Measurements from ENCODE around the gene TMEM190. TPM values are rescaled to one million over a fixed set of nuclear protein-coding genes. Genes with fewer than 3 reads are reported as not detected.
"Not testable (repeated sequence)": the region's sequence is repeated elsewhere in the genome, so short reads cannot be mapped to it uniquely, and the experiment has no call there.

Gene TMEM190
- total RNA-seq (not detected in 2 replicates), polyA plus RNA-seq (not detected in 2 replicates), polyA minus RNA-seq (not detected in 2 replicates)
- not detected for total RNA-seq (2013)

DNA sequence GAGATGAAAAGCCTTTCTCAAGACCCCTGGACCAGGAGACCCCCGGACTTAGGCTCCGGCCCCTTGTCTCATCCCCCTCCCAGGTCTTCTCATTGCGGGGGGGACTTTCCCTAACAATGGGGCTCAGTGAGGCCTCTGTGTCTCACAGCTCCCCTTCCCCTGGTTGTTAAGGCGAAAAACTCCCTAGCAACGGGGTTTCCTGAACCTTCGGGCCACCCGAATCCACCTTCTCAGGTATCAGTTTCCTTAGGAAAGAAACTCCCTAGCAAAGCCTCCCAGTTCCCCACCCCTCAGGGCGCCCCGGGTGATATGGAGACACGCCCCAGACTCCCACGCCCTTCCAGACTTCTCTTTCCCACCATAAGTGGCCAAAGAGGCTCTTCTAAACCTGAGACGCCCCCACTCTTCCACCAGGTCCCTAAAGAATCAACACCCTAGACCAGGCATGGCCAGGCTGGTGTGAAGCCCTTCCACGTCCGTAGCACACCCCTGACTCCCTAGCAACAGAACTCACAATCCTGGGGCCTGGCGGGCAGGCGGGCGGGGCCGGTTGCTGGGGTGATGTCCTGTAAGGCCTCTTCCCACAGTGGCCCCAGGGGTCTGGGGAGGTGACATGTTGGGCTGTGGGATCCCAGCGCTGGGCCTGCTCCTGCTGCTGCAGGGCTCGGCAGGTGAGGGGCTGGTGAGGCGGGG is at the start of gene TMEM190:
TSS of gene TMEM190 (plus strand) at position 586 of the 693 bp plus-strand sequence. CDS start at position 614, 28 bp downstream.
- no peak for ATAC-seq (ENCODE audit: low read depth)
- no peak within 1 kb of the TSS for H3K9ac ChIP-seq (ENCODE audit: low read length)
- no peaks in the 10 kb centered on the region for H3K4me1 ChIP-seq (ENCODE audit: control insufficient read depth in 2 of 2, insufficient read depth in 2 of 2, low read length in 2 of 2)
- Mint-ChIP-seq H3K27ac (no peak within 1 kb of the TSS), H3K4me3 (no peak within 1 kb of the TSS), H3K27me3 (peaks cover 19% of the 10 kb centered on the region), H3K4me1 (no peaks in the 10 kb centered on the region), H3K9me3 (ENCODE audit: insufficient read depth) (no peaks in the 10 kb centered on the region)
- intact Hi-C loops (cut with micrococcal nuclease), result no loop called here
- DNase-seq, result no peak
- ChIA-PET CTCF (no interaction called here), POLR2A (interaction anchor here (0.6 kb wide), 1 partner anchor 38 kb away, joined by 3 read pairs; no protein-coding TSS in a partner anchor)
- H3K4me3 ChIP-seq (ENCODE audit: control extremely low read depth in 1 of 5, extremely low read depth in 1 of 5, insufficient read depth in 1 of 5, low read depth in 2 of 5, low read length in 4 of 5), result no peak within 1 kb of the TSS
- no peaks in the 10 kb centered on the region for H4K20me1 ChIP-seq (ENCODE audit: control insufficient read depth, insufficient read depth, low read length, poor library complexity, severe bottlenecking)
- no peak within 1 kb of the TSS for H3K27ac ChIP-seq (ENCODE audit: low read length in 2 of 2)
- peaks cover 0 to 48% (median 17%) of the 10 kb centered on the region in 4 experiments for H3K27me3 ChIP-seq (replicated peaks in 1 of 4; ENCODE audit: control extremely low read depth in 1 of 4, control insufficient read depth in 3 of 4, insufficient read depth in 4 of 4, low read length in 3 of 4)
- H3K36me3 ChIP-seq (replicated peaks in 1 of 2; ENCODE audit: control extremely low read depth in 1 of 2, control insufficient read depth in 1 of 2, extremely low read depth in 1 of 2, insufficient read depth in 2 of 2, low read length in 1 of 2), result no peaks in the 10 kb centered on the region
- 59% methylated on average over 20 of the region's 21 CpGs for WGBS (ENCODE audit: insufficient coverage)
- TF ChIP-seq EZH2 (IDR thresholded peaks at IDR 0.05; ENCODE audit: borderline replicate concordance, insufficient read depth, low read depth, low read length, poor library complexity, severe bottlenecking), result no peak
- TF ChIP-seq, protein P1, sequence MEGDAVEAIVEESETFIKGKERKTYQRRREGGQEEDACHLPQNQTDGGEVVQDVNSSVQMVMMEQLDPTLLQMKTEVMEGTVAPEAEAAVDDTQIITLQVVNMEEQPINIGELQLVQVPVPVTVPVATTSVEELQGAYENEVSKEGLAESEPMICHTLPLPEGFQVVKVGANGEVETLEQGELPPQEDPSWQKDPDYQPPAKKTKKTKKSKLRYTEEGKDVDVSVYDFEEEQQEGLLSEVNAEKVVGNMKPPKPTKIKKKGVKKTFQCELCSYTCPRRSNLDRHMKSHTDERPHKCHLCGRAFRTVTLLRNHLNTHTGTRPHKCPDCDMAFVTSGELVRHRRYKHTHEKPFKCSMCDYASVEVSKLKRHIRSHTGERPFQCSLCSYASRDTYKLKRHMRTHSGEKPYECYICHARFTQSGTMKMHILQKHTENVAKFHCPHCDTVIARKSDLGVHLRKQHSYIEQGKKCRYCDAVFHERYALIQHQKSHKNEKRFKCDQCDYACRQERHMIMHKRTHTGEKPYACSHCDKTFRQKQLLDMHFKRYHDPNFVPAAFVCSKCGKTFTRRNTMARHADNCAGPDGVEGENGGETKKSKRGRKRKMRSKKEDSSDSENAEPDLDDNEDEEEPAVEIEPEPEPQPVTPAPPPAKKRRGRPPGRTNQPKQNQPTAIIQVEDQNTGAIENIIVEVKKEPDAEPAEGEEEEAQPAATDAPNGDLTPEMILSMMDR (IDR thresholded peaks at IDR 0.05), result no peak
- no peak within 1 kb of the TSS for H3K4me2 ChIP-seq (replicated peaks; ENCODE audit: low read depth, low read length, poor library complexity, severe bottlenecking)
- H3K9me3 ChIP-seq (ENCODE audit: control extremely low read depth in 1 of 3, control insufficient read depth in 2 of 3, insufficient read depth in 1 of 3, low read length in 2 of 3), result peaks cover 0 to 11% (median 0%) of the 10 kb centered on the region in 3 donors
- no peak within 1 kb of the TSS for H2AFZ ChIP-seq (ENCODE audit: insufficient read depth, low read depth, low read length, poor library complexity, severe bottlenecking)
- no peaks in the 10 kb centered on the region for H3K79me2 ChIP-seq (ENCODE audit: control insufficient read depth, insufficient read depth, low read length)

DNA sequence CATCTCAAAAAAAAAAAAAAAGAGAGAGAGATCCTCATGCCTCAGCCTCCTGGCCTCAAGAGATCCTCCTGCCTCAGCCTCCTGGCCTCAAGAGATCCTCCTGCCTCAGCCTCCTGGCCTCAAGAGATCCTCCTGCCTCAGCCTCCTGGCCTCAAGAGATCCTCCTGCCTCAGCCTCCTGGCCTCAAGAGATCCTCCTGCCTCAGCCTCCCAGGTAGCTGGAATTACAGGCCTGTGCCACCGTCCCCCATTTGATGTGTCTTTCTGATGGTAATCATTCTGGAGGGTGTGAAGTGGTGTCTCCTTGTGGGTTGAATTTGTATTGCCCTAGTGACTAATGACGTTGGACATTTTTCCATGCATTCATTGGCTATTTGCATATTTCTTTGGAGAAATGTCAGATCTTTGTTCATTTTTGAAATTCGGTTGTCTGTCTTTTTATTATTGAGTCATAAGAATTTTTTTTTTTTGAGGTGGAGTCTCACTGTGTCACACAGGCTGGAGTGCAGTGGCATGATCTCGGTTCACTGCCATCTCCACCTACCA is 47.8 kb upstream of the TMEM190 start:
- DNase-seq; H2AFZ ChIP-seq (ENCODE audit: insufficient read depth, low read depth, low read length, poor library complexity, severe bottlenecking); H3K9ac ChIP-seq (ENCODE audit: low read length); H3K79me2 ChIP-seq (ENCODE audit: control insufficient read depth, insufficient read depth, low read length); H4K20me1 ChIP-seq (ENCODE audit: control insufficient read depth, insufficient read depth, low read length, poor library complexity, severe bottlenecking); H3K27ac ChIP-seq (ENCODE audit: low read length in 2 of 2); H3K4me3 ChIP-seq (ENCODE audit: control extremely low read depth in 1 of 5, extremely low read depth in 1 of 5, insufficient read depth in 1 of 5, low read depth in 2 of 5, low read length in 4 of 5); H3K9me3 ChIP-seq (ENCODE audit: control extremely low read depth in 1 of 3, control insufficient read depth in 2 of 3, insufficient read depth in 1 of 3, low read length in 2 of 3); H3K9me3 Mint-ChIP-seq (ENCODE audit: insufficient read depth); H3K4me3 Mint-ChIP-seq; H3K36me3 ChIP-seq (replicated peaks in 1 of 2; ENCODE audit: control extremely low read depth in 1 of 2, control insufficient read depth in 1 of 2, extremely low read depth in 1 of 2, insufficient read depth in 2 of 2, low read length in 1 of 2); POLR2A ChIA-PET; H3K4me1 ChIP-seq (ENCODE audit: control insufficient read depth in 2 of 2, insufficient read depth in 2 of 2, low read length in 2 of 2); ATAC-seq (ENCODE audit: low read depth); H3K4me1 Mint-ChIP-seq; H3K4me2 ChIP-seq (replicated peaks; ENCODE audit: low read depth, low read length, poor library complexity, severe bottlenecking); intact Hi-C loops (cut with micrococcal nuclease): not testable (repeated sequence)
- Mint-ChIP-seq H3K27me3 (peaks cover 27% of the 10 kb centered on the region), H3K27ac (peak overlapping the region; percentile 32)
- peaks cover 0 to 11% (median 1%) of the 10 kb centered on the region in 4 experiments for H3K27me3 ChIP-seq (replicated peaks in 1 of 4; ENCODE audit: control extremely low read depth in 1 of 4, control insufficient read depth in 3 of 4, insufficient read depth in 4 of 4, low read length in 3 of 4)
- CTCF ChIA-PET, result interaction anchor here (0.7 kb wide), 1 partner anchor 134 kb away, joined by 4 read pairs; no protein-coding TSS in a partner anchor
- WGBS (ENCODE audit: insufficient coverage), result 43% methylated on average over 1 of the region's 4 CpGs

- H3K4me3 ChIP-seq (ENCODE audit: control extremely low read depth in 1 of 5, extremely low read depth in 1 of 5, insufficient read depth in 1 of 5, low read depth in 2 of 5, low read length in 4 of 5); H3K4me1 Mint-ChIP-seq; H3K4me1 ChIP-seq (ENCODE audit: control insufficient read depth in 2 of 2, insufficient read depth in 2 of 2, low read length in 2 of 2); ATAC-seq (ENCODE audit: low read depth); H3K27ac ChIP-seq (ENCODE audit: low read length in 2 of 2); H3K79me2 ChIP-seq (ENCODE audit: control insufficient read depth, insufficient read depth, low read length); H3K4me2 ChIP-seq (replicated peaks; ENCODE audit: low read depth, low read length, poor library complexity, severe bottlenecking); H3K36me3 ChIP-seq (replicated peaks in 1 of 2; ENCODE audit: control extremely low read depth in 1 of 2, control insufficient read depth in 1 of 2, extremely low read depth in 1 of 2, insufficient read depth in 2 of 2, low read length in 1 of 2); H3K4me3 Mint-ChIP-seq; H3K9ac ChIP-seq (ENCODE audit: low read length); DNase-seq; CTCF ChIA-PET; H3K9me3 Mint-ChIP-seq (ENCODE audit: insufficient read depth); H2AFZ ChIP-seq (ENCODE audit: insufficient read depth, low read depth, low read length, poor library complexity, severe bottlenecking); H3K9me3 ChIP-seq (ENCODE audit: control extremely low read depth in 1 of 3, control insufficient read depth in 2 of 3, insufficient read depth in 1 of 3, low read length in 2 of 3); H3K27ac Mint-ChIP-seq; intact Hi-C loops (cut with micrococcal nuclease); H4K20me1 ChIP-seq (ENCODE audit: control insufficient read depth, insufficient read depth, low read length, poor library complexity, severe bottlenecking); POLR2A ChIA-PET: not testable (repeated sequence)
- peaks cover 0 to 13% (median under 1%) of the 10 kb centered on the region in 4 experiments for H3K27me3 ChIP-seq (replicated peaks in 1 of 4; ENCODE audit: control extremely low read depth in 1 of 4, control insufficient read depth in 3 of 4, insufficient read depth in 4 of 4, low read length in 3 of 4)
- WGBS (ENCODE audit: insufficient coverage), result 100% methylated on average over 4 of the region's 6 CpGs
- H3K27me3 Mint-ChIP-seq, result peaks cover 30% of the 10 kb centered on the region
These were observed 46.8 kb upstream of the TMEM190 start for GRCh38 chr19:55329791-55330190.

Data from B cell (primary cell).